Measurements from ENCODE around the gene CCDC183.

Gene CCDC183

DNA sequence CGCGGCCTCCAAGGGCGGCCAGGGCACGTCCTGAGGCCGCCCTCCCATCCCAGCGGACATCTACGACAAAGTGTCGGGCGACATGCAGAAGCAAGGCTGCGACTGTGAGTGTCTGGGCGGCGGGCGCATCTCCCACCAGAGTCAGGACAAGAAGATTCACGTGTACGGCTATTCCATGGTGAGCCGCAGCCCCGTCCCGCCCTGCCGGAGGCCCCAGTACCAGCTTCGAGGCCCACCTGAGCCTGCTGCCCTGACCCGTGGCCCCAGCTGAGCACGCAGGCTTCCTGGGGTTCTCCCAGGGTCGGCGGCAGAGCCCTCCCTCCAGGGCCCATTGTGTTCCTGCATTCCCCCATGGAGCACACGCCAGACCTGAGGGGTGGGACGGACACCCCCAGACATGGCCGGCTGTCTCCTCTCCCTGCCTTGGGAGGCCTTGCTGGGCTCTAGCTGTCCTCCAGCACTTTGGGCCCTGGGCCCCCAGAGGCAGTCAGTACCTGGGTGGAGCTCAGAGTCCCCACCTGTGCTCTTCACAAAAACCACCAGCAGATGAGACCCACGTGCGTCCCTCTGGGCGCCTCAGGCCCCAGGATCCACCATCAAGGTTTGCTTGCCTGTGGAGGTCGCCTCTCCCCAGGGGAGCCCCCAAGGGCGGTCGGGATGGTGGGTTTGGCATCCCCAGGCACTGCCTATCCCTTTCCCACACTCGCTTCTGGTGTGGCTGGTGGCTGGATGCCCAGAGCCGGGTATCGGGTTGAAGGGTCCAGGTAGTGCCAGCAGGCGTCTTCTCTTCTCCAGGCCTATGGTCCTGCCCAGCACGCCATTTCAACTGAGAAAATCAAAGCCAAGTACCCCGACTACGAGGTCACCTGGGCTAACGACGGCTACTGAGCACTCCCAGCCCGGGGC is 54.1 kb downstream of the CCDC183 start:
- DNase-seq (ENCODE audit: low read depth): no peak

- no peak for DNase-seq (ENCODE audit: low read depth)
These were observed 55.0 kb downstream of the CCDC183 start for GRCh38 chr9:136850866-136851775.

DNA sequence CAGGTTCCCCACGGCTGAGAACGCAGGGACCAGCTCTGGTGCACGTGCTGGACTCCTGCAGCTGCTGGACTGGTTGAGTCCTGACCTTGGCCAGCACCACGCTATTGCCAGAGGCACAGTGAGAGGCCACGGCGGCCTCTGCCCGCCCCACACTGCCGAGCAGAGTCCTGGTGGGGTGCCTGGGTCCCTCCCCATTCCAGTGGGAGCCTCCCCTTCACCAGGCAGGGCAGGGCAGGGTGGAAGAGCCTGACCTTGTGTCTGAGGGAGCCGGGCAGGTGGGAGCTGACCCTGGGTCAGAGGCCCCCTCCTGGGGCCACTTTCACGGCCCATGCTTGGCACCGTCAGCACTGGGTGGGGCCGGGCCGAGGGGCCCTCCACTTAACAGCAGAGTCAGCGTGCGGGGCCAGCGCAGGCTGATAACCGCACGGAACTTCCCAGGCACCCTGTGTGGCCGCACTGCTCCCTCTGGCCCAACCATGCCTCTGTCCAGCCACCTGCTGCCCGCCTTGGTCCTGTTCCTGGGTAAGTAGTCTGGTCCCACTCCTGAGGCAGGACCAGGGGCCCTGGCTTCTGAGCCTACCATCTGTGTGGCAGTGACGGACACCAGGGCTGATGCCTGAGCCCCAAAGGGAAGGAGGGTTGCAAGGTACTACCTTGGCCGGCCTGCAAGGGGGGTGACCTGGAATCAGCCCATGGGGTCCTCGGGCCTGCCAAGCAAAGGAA is 56.0 kb downstream of the CCDC183 start, which contains the start of gene MAMDC4:
TSS of gene MAMDC4 (plus strand) at position 406 of the 723 bp plus-strand sequence. CDS start at position 477, 71 bp downstream.
- no peak for DNase-seq (ENCODE audit: low read depth)

GRCh38 chr9:136852664-136853595 is 56.8 kb downstream of the CCDC183 start:
- DNase-seq (ENCODE audit: low read depth): no peak

DNA sequence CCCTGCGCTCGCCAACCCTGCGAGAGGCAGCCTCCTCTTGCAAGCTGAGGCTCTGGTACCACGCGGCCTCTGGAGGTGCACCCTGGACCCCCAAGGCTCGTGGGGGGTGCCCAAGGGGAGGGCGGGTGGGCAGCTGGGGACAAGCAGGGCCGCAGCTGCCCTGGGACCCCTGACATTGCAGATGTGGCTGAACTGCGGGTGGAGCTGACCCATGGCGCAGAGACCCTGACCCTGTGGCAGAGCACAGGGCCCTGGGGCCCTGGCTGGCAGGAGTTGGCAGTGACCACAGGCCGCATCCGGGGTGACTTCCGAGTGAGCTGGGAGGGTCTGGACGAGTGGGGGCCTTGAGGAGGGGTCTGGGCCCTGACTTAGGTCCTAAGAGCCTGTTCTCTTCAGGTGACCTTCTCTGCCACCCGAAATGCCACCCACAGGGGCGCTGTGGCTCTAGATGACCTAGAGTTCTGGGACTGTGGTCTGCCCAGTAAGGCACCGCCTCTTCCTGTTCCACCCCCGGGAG is 57.5 kb downstream of the CCDC183 start:
- no peak for DNase-seq (ENCODE audit: low read depth)

DNA sequence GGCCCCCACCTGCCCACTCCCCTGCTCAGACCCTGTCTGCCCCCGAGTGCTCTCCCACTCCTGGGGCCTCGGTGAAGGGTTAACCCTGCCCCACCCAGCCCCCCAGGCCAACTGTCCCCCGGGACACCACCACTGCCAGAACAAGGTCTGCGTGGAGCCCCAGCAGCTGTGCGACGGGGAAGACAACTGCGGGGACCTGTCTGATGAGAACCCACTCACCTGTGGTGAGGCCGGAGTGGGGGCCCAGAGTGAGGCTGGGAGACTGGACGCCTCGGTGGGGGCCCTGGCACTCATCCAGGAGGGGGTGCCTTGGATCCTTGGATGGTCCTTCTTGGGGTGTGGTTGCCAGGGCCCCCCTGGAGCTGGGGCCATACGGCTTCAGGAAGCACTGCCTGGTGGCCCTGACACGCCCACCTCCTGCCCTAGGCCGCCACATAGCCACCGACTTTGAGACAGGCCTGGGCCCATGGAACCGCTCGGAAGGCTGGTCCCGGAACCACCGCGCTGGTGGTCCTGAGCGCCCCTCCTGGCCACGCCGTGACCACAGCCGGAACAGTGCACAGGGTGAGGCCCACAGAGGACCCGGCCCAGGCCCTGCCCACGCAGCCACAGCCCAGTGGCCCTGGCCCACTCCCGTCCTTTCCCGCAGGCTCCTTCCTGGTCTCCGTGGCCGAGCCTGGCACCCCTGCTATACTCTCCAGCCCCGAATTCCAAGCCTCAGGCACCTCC is 58.1 kb downstream of the CCDC183 start:
- no peak for DNase-seq (ENCODE audit: low read depth)

DNA sequence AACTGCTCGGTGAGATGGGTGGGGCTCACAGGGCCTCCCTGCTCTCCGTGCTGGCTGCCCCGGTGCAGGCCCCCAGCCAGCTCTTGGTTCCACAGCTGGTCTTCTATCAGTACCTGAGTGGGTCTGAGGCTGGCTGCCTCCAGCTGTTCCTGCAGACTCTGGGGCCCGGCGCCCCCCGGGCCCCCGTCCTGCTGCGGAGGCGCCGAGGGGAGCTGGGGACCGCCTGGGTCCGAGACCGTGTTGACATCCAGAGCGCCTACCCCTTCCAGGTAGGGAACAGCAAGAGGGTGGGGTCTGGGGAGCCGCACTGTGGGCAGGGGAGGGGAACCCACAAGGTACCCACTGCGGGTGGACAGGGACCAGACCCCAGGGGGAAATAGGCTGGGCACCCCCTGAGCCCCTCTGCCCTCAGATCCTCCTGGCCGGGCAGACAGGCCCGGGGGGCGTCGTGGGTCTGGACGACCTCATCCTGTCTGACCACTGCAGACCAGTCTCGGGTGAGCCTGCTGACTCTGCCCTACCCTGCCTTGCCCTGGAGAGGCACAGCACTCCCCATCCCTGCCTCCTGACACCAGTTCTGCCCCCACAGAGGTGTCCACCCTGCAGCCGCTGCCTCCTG is 58.8 kb downstream of the CCDC183 start:
- no peak for DNase-seq (ENCODE audit: low read depth)

DNA sequence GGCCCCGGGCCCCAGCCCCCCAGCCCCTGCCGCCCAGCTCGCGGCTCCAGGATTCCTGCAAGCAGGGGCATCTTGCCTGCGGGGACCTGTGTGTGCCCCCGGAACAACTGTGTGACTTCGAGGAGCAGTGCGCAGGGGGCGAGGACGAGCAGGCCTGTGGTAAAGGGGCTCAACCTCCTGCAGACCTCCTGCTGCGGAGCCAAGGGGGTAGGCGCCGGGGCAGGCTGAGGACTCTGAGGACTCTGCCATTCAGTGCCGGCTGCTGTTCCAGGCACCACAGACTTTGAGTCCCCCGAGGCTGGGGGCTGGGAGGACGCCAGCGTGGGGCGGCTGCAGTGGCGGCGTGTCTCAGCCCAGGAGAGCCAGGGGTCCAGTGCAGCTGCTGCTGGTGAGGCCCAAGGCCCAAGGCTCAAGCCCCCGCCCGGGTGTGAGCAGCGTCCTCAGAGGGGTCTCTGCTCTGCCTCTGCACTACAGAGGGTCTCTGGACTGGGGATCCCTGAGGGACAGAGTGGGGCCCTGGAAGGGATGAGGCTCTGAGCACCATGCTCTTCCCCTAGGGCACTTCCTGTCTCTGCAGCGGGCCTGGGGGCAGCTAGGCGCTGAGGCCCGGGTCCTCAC is 59.4 kb downstream of the CCDC183 start:
- DNase-seq (ENCODE audit: low read depth): no peak

GRCh38 chr9:136856079-136856476 is 59.9 kb downstream of the CCDC183 start:
- DNase-seq (ENCODE audit: low read depth): no peak

GRCh38 chr9:136856541-136857141 is 60.5 kb downstream of the CCDC183 start:
- no peak for DNase-seq (ENCODE audit: low read depth)

GRCh38 chr9:136857166-136857565 is 61.0 kb downstream of the CCDC183 start:
- no peak for DNase-seq (ENCODE audit: low read depth)

Data from non-pigmented ciliary epithelial cell (primary cell).